GM23338 (cell line): ENCODE data around the gene KLHL41. TPM values are rescaled to one million over a fixed set of nuclear protein-coding genes. Genes with fewer than 3 reads are reported as not detected.

Experiments
- ATAC-seq: fragments of 200-7000 bp; cut with Tn5 transposase; 3 replicates; pipeline ENCODE4 v1.9.1; 2020
- DNase-seq: peaks from one replicate; pipeline ENCODE4 v3.0.0-alpha.2; 2015; ENCODE audit warnings: low spot score
- H2AFZ ChIP-seq: fragments of 200-600 bp; sonication (generic); 2 replicates; pipeline ENCODE4 v1.8.0; 2016; ENCODE audit warnings: antibody characterized with exemption, mild to moderate bottlenecking, moderate library complexity
- H3F3A ChIP-seq: fragments of 200-600 bp; sonication (generic); replicated peaks from 2 replicates; pipeline ENCODE4 v1.8.0; 2017; ENCODE audit warnings: antibody characterized with exemption, mixed run types, low read depth
- H3K27ac ChIP-seq: fragments of 200-600 bp; sonication (generic); 2 replicates; pipeline ENCODE4 v1.6.1; 2016; ENCODE audit warnings: low read depth
- H3K27me3 ChIP-seq: fragments of 200-600 bp; sonication (generic); 2 replicates; pipeline ENCODE4 v1.8.0; 2016; ENCODE audit warnings: mild to moderate bottlenecking, mixed run types, moderate library complexity; ENCODE audit not compliant: insufficient read depth
- H3K36me3 ChIP-seq: fragments of 200-600 bp; sonication (generic); 2 replicates; pipeline ENCODE4 v1.8.0; 2016; ENCODE audit warnings: mild to moderate bottlenecking; ENCODE audit not compliant: insufficient read depth
- H3K4me1 ChIP-seq: fragments of 200-600 bp; sonication (generic); 2 replicates; pipeline ENCODE4 v1.8.0; 2016; ENCODE audit warnings: mild to moderate bottlenecking, moderate library complexity; ENCODE audit not compliant: insufficient read depth
- H3K4me2 ChIP-seq: fragments of 200-600 bp; sonication (generic); 2 replicates; pipeline ENCODE4 v1.7.1; 2017; ENCODE audit warnings: mixed run types
- H3K4me3 ChIP-seq: fragments of 200-600 bp; sonication (generic); 2 replicates; pipeline ENCODE4 v1.6.1; 2016; ENCODE audit warnings: mixed run types
- H3K79me2 ChIP-seq: fragments of 200-600 bp; sonication (generic); replicated peaks from 2 replicates; pipeline ENCODE4 v1.8.0; 2017; ENCODE audit warnings: mild to moderate bottlenecking; ENCODE audit not compliant: insufficient read depth
- H3K9me2 ChIP-seq: fragments of 200-600 bp; sonication (generic); 2 replicates; pipeline ENCODE4 v1.8.0; 2017; ENCODE audit not compliant: insufficient read depth
- H4K20me1 ChIP-seq: fragments of 200-600 bp; sonication (generic); replicated peaks from 2 replicates; pipeline ENCODE4 v1.8.0; 2017; ENCODE audit warnings: mild to moderate bottlenecking; ENCODE audit not compliant: insufficient read depth
- H3K27ac Mint-ChIP-seq: 2 replicates; pipeline ENCODE4 v1.8.0; 2020; ENCODE audit warnings: inconsistent platforms, mild to moderate bottlenecking, moderate library complexity, mixed read lengths
- H3K27me3 Mint-ChIP-seq: 3 replicates; pipeline ENCODE4 v1.8.0; 2022; ENCODE audit warnings: low read depth, mild to moderate bottlenecking, moderate library complexity, mixed read lengths, inconsistent platforms; ENCODE audit not compliant: insufficient read depth, poor library complexity
- H3K36me3 Mint-ChIP-seq: 3 replicates; pipeline ENCODE4 v1.8.0; 2021; ENCODE audit warnings: low read depth, mild to moderate bottlenecking, inconsistent platforms, moderate library complexity, mixed read lengths
- H3K4me1 Mint-ChIP-seq: 3 replicates; pipeline ENCODE4 v1.8.0; 2020; ENCODE audit warnings: mild to moderate bottlenecking, inconsistent platforms, mixed read lengths
- H3K4me3 Mint-ChIP-seq: 3 replicates; pipeline ENCODE4 v1.8.0; 2021; ENCODE audit warnings: moderate library complexity, mild to moderate bottlenecking, inconsistent platforms, mixed read lengths
- H3K9me3 Mint-ChIP-seq: 3 replicates; pipeline ENCODE4 v1.8.0; 2020; ENCODE audit warnings: moderate library complexity, mild to moderate bottlenecking, inconsistent platforms, mixed read lengths
- CREB1 ChIP-seq: fragments of 250-450 bp; sonication (Bioruptor Pico); IDR thresholded peaks from 2 replicates; pipeline ENCODE4 v1.5.0; 2020; ENCODE audit warnings: low read depth, mild to moderate bottlenecking, moderate library complexity
- EZH2 ChIP-seq: fragments of 200-600 bp; sonication (generic); IDR thresholded peaks from one replicate; pipeline ENCODE4 v1.8.0; 2017; ENCODE audit warnings: antibody characterized with exemption, mild to moderate bottlenecking, low read depth; ENCODE audit not compliant: unreplicated experiment
- JUNB ChIP-seq: IDR thresholded peaks from one replicate; pipeline ENCODE4 v1.6.1; 2016; ENCODE audit warnings: antibody characterized with exemption; ENCODE audit not compliant: unreplicated experiment
- NANOG ChIP-seq: IDR thresholded peaks from 2 replicates; pipeline ENCODE4 v1.6.1; 2016; ENCODE audit warnings: antibody characterized with exemption, borderline replicate concordance
- POLR2AphosphoS5 ChIP-seq: IDR thresholded peaks from 2 replicates; pipeline ENCODE4 v1.6.1; 2016; ENCODE audit warnings: antibody characterized with exemption, low read depth
- STAT1 ChIP-seq: IDR thresholded peaks from one replicate; pipeline ENCODE4 v1.6.1; 2016; ENCODE audit warnings: antibody characterized with exemption; ENCODE audit not compliant: unreplicated experiment
- ZNF114 ChIP-seq: fragments of 250-450 bp; sonication (Bioruptor Pico); IDR thresholded peaks from 2 replicates; pipeline ENCODE4 v1.5.0; 2020; ENCODE audit warnings: mild to moderate bottlenecking, moderate library complexity
- ZNF331 ChIP-seq: fragments of 250-450 bp; sonication (Bioruptor Pico); IDR thresholded peaks from 2 replicates; pipeline ENCODE4 v1.5.0; 2020; ENCODE audit warnings: low read depth, mild to moderate bottlenecking, moderate library complexity
- polyA plus RNA-seq: library from polyadenylated mRNA; unstranded; fragments of >200 nt; fragmentation: Nextera tagmentation; extraction: Ambion mirVana; gene quantifications from 2 replicates; pipeline ENCODE4 v1.2.1, GENCODE V29; 2016
- total RNA-seq: library from RNA; depleted of rRNA; stranded (reverse); fragments of >200 nt; shearing (Covaris generic); gene quantifications from 2 replicates; pipeline ENCODE4 v1.2.3, GENCODE V29; 2014
- TF ChIP-seq, protein P1 (sequence below): IDR thresholded peaks from 2 replicates; pipeline ENCODE4 v1.6.1; 2016; ENCODE audit warnings: antibody characterized with exemption
- TF ChIP-seq, protein P2 (sequence below): IDR thresholded peaks from one replicate; pipeline ENCODE4 v1.6.1; 2018; ENCODE audit warnings: antibody characterized with exemption; ENCODE audit not compliant: unreplicated experiment
- TF ChIP-seq, protein P3 (sequence below), 2 experiments: fragments of 200-600 bp in 1 of 2; sonication (generic) in 1 of 2; conservative IDR thresholded peaks; 2 replicates each; pipeline versions ENCODE4 v1.5.1 to v1.6.1; 2016 to 2017; ENCODE audit warnings: antibody characterized with exemption in 2 of 2, low read depth in 2 of 2, mild to moderate bottlenecking in 2 of 2, moderate library complexity in 1 of 2

The KLHL41 gene
- total and polyA plus RNA-seq, 2 experiments from 2014 or later = not detected

DNA sequence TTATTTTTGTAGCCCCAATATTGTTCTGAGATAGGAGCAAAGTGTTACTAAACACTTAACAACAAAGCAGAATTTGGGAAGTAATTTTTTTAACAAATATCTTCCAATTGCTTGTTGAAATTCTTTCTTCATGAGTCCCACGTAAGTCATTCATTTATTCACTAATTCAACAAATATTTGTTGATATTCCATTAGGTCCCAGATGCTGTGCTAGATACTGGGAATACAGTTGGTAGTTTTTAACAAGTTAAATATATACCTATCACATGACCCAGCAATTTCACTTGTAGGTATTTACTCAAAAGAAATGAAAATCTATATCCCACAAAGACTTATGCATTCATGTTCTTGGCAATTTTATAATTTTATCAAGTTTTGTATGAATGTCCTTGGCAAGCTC lies 37.3 kb upstream of the KLHL41 start:
- Histone ChIP-seq H3K36me3 (no peaks in the 10 kb centered on the region), H3K4me3 (no peak overlapping the region), H3K27me3 (no peaks in the 10 kb centered on the region), H3K9me2 (no peaks in the 10 kb centered on the region), H2AFZ (no peak overlapping the region), H3K4me2 (no peak overlapping the region), H3K4me1 (no peaks in the 10 kb centered on the region), H3K79me2 (no peaks in the 10 kb centered on the region), H3F3A (no peaks in the 10 kb centered on the region; the same call in 1 of the 2 replicates), H4K20me1 (no peaks in the 10 kb centered on the region), H3K27ac (no peak overlapping the region)
- H3K27me3 Mint-ChIP-seq = no peaks in the 10 kb centered on the region
- DNase-seq (no peak), ATAC-seq (no peak)
- no peak overlapping the region for H3K27ac Mint-ChIP-seq
- no peaks in the 10 kb centered on the region for H3K9me3 Mint-ChIP-seq
- no peaks in the 10 kb centered on the region for H3K36me3 Mint-ChIP-seq
- no peak overlapping the region for H3K4me3 Mint-ChIP-seq
- TF ChIP-seq, protein P1, sequence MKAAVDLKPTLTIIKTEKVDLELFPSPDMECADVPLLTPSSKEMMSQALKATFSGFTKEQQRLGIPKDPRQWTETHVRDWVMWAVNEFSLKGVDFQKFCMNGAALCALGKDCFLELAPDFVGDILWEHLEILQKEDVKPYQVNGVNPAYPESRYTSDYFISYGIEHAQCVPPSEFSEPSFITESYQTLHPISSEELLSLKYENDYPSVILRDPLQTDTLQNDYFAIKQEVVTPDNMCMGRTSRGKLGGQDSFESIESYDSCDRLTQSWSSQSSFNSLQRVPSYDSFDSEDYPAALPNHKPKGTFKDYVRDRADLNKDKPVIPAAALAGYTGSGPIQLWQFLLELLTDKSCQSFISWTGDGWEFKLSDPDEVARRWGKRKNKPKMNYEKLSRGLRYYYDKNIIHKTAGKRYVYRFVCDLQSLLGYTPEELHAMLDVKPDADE = no peak
- no peaks in the 10 kb centered on the region for H3K4me1 Mint-ChIP-seq

DNA sequence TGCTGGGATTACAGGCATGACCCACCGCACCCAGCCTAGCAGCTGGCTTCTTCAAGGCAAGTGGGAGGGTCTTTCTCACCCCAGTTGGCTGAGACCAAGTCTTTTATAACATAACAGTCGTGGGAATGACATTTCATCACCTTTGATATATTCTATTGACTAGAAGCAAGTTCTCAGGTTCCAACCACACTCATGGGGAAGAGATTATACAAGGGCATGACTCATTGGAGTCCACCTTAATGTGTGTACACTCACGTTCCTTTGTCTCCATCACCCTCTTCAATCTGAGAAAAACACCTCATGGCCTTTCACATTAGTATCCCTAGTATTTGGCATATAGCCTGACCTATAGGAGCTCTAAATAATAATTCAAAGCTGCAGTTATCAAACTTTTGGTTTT lies 33.0 kb upstream of the KLHL41 start:
- Histone ChIP-seq H3K36me3 (no peaks in the 10 kb centered on the region), H3K27ac (no peak overlapping the region), H3K4me3 (no peak overlapping the region), H3K9me2 (no peaks in the 10 kb centered on the region), H3K4me1 (no peaks in the 10 kb centered on the region), H2AFZ (no peak overlapping the region), H3K27me3 (peaks cover 39% of the 10 kb centered on the region), H3K79me2 (no peaks in the 10 kb centered on the region), H3F3A (no peaks in the 10 kb centered on the region), H3K4me2 (no peak overlapping the region), H4K20me1 (no peaks in the 10 kb centered on the region)
- no peak overlapping the region for H3K27ac Mint-ChIP-seq
- H3K36me3 Mint-ChIP-seq = no peaks in the 10 kb centered on the region
- no peaks in the 10 kb centered on the region for H3K9me3 Mint-ChIP-seq
- no peak overlapping the region for H3K4me3 Mint-ChIP-seq
- no peak for ATAC-seq
- peaks cover 2% of the 10 kb centered on the region; the same call in 1 of the 3 replicates for H3K4me1 Mint-ChIP-seq
- DNase-seq = no peak
- peaks cover 31% of the 10 kb centered on the region for H3K27me3 Mint-ChIP-seq
- TF ChIP-seq ZNF331 (CRISPR knock-in tag) (no peak), JUNB (no peak), NANOG (no peak), CREB1 (CRISPR knock-in tag) (no peak), POLR2AphosphoS5 (no peak), ZNF114 (CRISPR knock-in tag) (no peak), EZH2 (no peak), STAT1 (no peak)
- TF ChIP-seq, protein P2, sequence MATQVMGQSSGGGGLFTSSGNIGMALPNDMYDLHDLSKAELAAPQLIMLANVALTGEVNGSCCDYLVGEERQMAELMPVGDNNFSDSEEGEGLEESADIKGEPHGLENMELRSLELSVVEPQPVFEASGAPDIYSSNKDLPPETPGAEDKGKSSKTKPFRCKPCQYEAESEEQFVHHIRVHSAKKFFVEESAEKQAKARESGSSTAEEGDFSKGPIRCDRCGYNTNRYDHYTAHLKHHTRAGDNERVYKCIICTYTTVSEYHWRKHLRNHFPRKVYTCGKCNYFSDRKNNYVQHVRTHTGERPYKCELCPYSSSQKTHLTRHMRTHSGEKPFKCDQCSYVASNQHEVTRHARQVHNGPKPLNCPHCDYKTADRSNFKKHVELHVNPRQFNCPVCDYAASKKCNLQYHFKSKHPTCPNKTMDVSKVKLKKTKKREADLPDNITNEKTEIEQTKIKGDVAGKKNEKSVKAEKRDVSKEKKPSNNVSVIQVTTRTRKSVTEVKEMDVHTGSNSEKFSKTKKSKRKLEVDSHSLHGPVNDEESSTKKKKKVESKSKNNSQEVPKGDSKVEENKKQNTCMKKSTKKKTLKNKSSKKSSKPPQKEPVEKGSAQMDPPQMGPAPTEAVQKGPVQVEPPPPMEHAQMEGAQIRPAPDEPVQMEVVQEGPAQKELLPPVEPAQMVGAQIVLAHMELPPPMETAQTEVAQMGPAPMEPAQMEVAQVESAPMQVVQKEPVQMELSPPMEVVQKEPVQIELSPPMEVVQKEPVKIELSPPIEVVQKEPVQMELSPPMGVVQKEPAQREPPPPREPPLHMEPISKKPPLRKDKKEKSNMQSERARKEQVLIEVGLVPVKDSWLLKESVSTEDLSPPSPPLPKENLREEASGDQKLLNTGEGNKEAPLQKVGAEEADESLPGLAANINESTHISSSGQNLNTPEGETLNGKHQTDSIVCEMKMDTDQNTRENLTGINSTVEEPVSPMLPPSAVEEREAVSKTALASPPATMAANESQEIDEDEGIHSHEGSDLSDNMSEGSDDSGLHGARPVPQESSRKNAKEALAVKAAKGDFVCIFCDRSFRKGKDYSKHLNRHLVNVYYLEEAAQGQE = no peak
- TF ChIP-seq, protein P3, sequence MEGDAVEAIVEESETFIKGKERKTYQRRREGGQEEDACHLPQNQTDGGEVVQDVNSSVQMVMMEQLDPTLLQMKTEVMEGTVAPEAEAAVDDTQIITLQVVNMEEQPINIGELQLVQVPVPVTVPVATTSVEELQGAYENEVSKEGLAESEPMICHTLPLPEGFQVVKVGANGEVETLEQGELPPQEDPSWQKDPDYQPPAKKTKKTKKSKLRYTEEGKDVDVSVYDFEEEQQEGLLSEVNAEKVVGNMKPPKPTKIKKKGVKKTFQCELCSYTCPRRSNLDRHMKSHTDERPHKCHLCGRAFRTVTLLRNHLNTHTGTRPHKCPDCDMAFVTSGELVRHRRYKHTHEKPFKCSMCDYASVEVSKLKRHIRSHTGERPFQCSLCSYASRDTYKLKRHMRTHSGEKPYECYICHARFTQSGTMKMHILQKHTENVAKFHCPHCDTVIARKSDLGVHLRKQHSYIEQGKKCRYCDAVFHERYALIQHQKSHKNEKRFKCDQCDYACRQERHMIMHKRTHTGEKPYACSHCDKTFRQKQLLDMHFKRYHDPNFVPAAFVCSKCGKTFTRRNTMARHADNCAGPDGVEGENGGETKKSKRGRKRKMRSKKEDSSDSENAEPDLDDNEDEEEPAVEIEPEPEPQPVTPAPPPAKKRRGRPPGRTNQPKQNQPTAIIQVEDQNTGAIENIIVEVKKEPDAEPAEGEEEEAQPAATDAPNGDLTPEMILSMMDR (conservative IDR thresholded peaks at IDR 0.05; ENCODE audit: low read depth in 2 of 2) = no peak
- TF ChIP-seq, protein P1 = no peak
